Measurements from ENCODE around the gene SEC61B. TPM values are rescaled to one million over a fixed set of nuclear protein-coding genes. Genes with fewer than 3 reads are reported as not detected.
A peak's percentile ranks its signal among the peaks of the same experiment; 100 is the strongest.

The SEC61B gene
- total and polyA plus RNA-seq, 2 donors from 2014 or later, result 118 to 328 TPM

GRCh38 chr9:99220011-99220410, 2.1 kb upstream of the SEC61B start:
- intact Hi-C loops (cut with DNase I), result no loop called here
- Histone ChIP-seq H3K36me3 (ENCODE audit: control insufficient read depth in 2 of 3, insufficient read depth in 3 of 3, low read length in 3 of 3) (peaks cover 4 to 8% (median 6%) of the 10 kb centered on the region in 3 donors), H3K4me3 (ENCODE audit: low read length in 3 of 3) (peak overlapping the region in 2 of 3 donors; percentile 10 to 23), H3K27me3 (ENCODE audit: control insufficient read depth, insufficient read depth, low read length) (no peaks in the 10 kb centered on the region), H3K9me3 (ENCODE audit: control insufficient read depth in 2 of 3, insufficient read depth in 1 of 3, low read length in 3 of 3) (no peaks in the 10 kb centered on the region), H3K9ac (ENCODE audit: low read length in 3 of 3) (no peak overlapping the region), H3K4me1 (ENCODE audit: control insufficient read depth in 2 of 3, insufficient read depth in 2 of 3, low read depth in 1 of 3, low read length in 3 of 3) (peaks cover 4 to 21% (median 5%) of the 10 kb centered on the region in 3 donors), H3K27ac (ENCODE audit: low read depth in 2 of 2, low read length in 2 of 2) (no peak overlapping the region)
- no peak for FAIRE-seq
- TF ChIP-seq, protein P1, sequence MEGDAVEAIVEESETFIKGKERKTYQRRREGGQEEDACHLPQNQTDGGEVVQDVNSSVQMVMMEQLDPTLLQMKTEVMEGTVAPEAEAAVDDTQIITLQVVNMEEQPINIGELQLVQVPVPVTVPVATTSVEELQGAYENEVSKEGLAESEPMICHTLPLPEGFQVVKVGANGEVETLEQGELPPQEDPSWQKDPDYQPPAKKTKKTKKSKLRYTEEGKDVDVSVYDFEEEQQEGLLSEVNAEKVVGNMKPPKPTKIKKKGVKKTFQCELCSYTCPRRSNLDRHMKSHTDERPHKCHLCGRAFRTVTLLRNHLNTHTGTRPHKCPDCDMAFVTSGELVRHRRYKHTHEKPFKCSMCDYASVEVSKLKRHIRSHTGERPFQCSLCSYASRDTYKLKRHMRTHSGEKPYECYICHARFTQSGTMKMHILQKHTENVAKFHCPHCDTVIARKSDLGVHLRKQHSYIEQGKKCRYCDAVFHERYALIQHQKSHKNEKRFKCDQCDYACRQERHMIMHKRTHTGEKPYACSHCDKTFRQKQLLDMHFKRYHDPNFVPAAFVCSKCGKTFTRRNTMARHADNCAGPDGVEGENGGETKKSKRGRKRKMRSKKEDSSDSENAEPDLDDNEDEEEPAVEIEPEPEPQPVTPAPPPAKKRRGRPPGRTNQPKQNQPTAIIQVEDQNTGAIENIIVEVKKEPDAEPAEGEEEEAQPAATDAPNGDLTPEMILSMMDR (IDR thresholded peaks at IDR 0.05; ENCODE audit: borderline replicate concordance, extremely low read depth, insufficient read depth), result no peak
- no peak for DNase-seq

- TF ChIP-seq, protein P1 (IDR thresholded peaks at IDR 0.05; ENCODE audit: borderline replicate concordance, extremely low read depth, insufficient read depth), result no peak
- H3K36me3 ChIP-seq (ENCODE audit: control insufficient read depth in 2 of 3, insufficient read depth in 3 of 3, low read length in 3 of 3), result peaks cover 4 to 12% (median 6%) of the 10 kb centered on the region in 3 donors
- no peaks in the 10 kb centered on the region for H3K27me3 ChIP-seq (ENCODE audit: control insufficient read depth, insufficient read depth, low read length)
- peak overlapping the region; percentile 92 to 98 for H3K27ac ChIP-seq (ENCODE audit: low read depth in 2 of 2, low read length in 2 of 2)
- H3K4me3 ChIP-seq (ENCODE audit: low read length in 3 of 3), result peak overlapping the region; percentile 85 to 96 (median 93)
- DNase-seq (no peak), FAIRE-seq (no peak)
- H3K9ac ChIP-seq (ENCODE audit: low read length in 3 of 3), result peak overlapping the region; percentile 81 to 95 (median 92)
- peaks cover 4 to 21% (median 7%) of the 10 kb centered on the region in 3 donors for H3K4me1 ChIP-seq (ENCODE audit: control insufficient read depth in 2 of 3, insufficient read depth in 2 of 3, low read depth in 1 of 3, low read length in 3 of 3)
- intact Hi-C loops (cut with DNase I), result no loop called here
- H3K9me3 ChIP-seq (ENCODE audit: control insufficient read depth in 2 of 3, insufficient read depth in 1 of 3, low read length in 3 of 3), result no peaks in the 10 kb centered on the region
Measured at GRCh38 chr9:99221266-99221620, 839 bp upstream of the SEC61B start.

DNA sequence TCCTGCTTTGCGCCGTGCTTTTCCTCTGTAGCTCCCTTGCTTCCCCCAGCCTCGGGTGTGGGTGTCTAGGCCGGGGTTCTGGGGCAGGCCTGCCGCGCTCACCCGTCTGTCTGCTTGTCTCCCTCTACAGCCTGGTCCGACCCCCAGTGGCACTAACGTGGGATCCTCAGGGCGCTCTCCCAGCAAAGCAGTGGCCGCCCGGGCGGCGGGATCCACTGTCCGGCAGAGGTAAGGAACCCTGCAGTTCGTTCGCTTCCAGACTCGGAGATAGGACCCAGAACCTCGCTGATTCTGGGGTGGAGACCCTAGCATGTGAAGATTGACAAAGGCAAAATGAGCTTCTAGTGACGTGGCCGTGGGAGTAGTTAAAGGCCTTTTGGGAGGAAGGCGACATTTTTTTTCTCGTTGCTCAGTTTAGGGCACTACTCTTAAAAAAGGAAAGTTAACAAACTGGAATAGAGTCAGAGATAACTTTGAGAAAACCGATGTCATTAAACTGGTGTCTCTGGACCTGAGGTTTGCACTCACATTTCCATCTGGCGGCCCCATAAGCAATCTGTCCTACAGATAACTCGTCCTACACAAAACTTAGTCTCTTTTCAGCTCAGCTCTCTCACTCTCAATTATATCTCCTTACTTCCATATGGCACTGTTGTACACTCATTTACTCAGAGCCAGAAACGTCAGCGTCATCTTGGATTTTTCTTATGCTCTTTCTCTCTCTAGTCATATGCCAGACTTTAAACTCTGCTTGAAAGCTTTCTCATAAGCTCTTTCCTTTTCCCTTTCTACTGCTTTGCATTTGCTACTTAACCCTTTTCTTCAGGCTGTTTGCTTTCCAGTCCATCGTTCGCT, 561 bp downstream of the SEC61B start:
- Histone ChIP-seq H3K9me3 (ENCODE audit: control insufficient read depth in 2 of 3, insufficient read depth in 1 of 3, low read length in 3 of 3) (no peaks in the 10 kb centered on the region), H3K4me3 (ENCODE audit: low read length in 3 of 3) (peak overlapping the region; percentile 85 to 96 (median 93)), H3K27ac (ENCODE audit: low read depth in 2 of 2, low read length in 2 of 2) (peak overlapping the region; percentile 92 to 98), H3K9ac (ENCODE audit: low read length in 3 of 3) (peak overlapping the region; percentile 50 to 95 (median 81)), H3K36me3 (ENCODE audit: control insufficient read depth in 2 of 3, insufficient read depth in 3 of 3, low read length in 3 of 3) (peaks cover 4 to 12% (median 6%) of the 10 kb centered on the region in 3 donors), H3K4me1 (ENCODE audit: control insufficient read depth in 2 of 3, insufficient read depth in 2 of 3, low read depth in 1 of 3, low read length in 3 of 3) (peaks cover 4 to 21% (median 7%) of the 10 kb centered on the region in 3 donors), H3K27me3 (ENCODE audit: control insufficient read depth, insufficient read depth, low read length) (no peaks in the 10 kb centered on the region)
- TF ChIP-seq, protein P1 (IDR thresholded peaks at IDR 0.05; ENCODE audit: borderline replicate concordance, extremely low read depth, insufficient read depth), result no peak
- FAIRE-seq, result no peak
- intact Hi-C loops (cut with DNase I), result no loop called here
- DNase-seq, result peak in 2 of 5 donors; percentile 66 to 70
